C4-2B (cell line): ENCODE data around the gene SPECC1.

Experiments
- ZFX ChIP-seq: fragments of 450-650 bp; IDR thresholded peaks from 2 replicates; pipeline ENCODE4 v1.6.1; 2017
- TF ChIP-seq, protein P1 (sequence below): fragments of 450-650 bp; conservative IDR thresholded peaks from 2 replicates; pipeline ENCODE4 v1.5.1; 2017; ENCODE audit warnings: mild to moderate bottlenecking

DNA sequence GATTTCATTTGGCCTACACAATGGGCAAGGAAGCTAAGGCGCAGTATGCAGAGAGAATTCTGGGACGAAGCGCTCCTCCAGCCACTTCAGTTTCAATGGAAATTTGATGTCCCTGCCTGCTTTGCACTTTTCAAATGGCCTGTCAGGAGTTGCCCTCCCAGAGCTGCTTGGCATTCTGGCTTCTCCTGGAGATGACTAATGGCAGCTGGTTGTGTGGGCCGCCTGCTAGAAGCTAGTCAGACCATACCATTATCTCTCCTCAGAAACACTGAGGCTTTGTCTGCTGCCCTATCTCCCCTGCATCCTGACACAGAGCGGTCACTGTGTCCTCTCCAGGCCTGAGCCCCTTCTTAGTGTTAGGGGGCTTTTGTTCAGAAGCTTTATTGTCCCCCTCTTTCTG lies 180.1 kb downstream of the SPECC1 start:
- TF ChIP-seq, protein P1, sequence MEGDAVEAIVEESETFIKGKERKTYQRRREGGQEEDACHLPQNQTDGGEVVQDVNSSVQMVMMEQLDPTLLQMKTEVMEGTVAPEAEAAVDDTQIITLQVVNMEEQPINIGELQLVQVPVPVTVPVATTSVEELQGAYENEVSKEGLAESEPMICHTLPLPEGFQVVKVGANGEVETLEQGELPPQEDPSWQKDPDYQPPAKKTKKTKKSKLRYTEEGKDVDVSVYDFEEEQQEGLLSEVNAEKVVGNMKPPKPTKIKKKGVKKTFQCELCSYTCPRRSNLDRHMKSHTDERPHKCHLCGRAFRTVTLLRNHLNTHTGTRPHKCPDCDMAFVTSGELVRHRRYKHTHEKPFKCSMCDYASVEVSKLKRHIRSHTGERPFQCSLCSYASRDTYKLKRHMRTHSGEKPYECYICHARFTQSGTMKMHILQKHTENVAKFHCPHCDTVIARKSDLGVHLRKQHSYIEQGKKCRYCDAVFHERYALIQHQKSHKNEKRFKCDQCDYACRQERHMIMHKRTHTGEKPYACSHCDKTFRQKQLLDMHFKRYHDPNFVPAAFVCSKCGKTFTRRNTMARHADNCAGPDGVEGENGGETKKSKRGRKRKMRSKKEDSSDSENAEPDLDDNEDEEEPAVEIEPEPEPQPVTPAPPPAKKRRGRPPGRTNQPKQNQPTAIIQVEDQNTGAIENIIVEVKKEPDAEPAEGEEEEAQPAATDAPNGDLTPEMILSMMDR = no peak
- no peak for TF ChIP-seq ZFX
